Sigmoid colon (tissue), 7 donors: ENCODE measurements around the gene MAP3K8. TPM values are rescaled to one million over a fixed set of nuclear protein-coding genes. Genes with fewer than 3 reads are reported as not detected.
"Not testable (repeated sequence)": the region's sequence is repeated elsewhere in the genome, so short reads cannot be mapped to it uniquely, and the experiment has no call there.

Experiments
- DNase-seq: peaks from one replicate; pipeline ENCODE4 v3.0.0-alpha.2; 2019
- H3K27ac ChIP-seq, 4 donors: fragments of 200-600 bp; sonication (generic); one replicate each; pipeline ENCODE4 v1.5.1; 2016 to 2019; ENCODE audit warnings: mild to moderate bottlenecking in 1 of 4
- H3K27me3 ChIP-seq, 3 donors: fragments of 200-600 bp; sonication (generic); one replicate each; pipeline ENCODE4 v1.5.1; 2019; ENCODE audit warnings: mild to moderate bottlenecking in 1 of 3
- H3K36me3 ChIP-seq, 4 donors: fragments of 200-600 bp; sonication (generic); one replicate each; pipeline ENCODE4 v1.5.1; 2016 to 2019
- H3K4me1 ChIP-seq, 4 donors: fragments of 200-600 bp; sonication (generic); one replicate each; pipeline ENCODE4 v1.5.1; 2017 to 2019
- H3K4me3 ChIP-seq, 4 donors: fragments of 200-600 bp; sonication (generic); one replicate each; pipeline ENCODE4 v1.5.1; 2017 to 2019; ENCODE audit warnings: mild to moderate bottlenecking in 2 of 4, moderate library complexity in 1 of 4
- H3K9me3 ChIP-seq, 4 donors: fragments of 200-600 bp in 3 of 4; sonication (generic) in 3 of 4; one replicate each; pipeline versions ENCODE4 v1.5.1 to v1.6.1; 2013 to 2019
- EP300 ChIP-seq, 4 donors: sonication (generic); formaldehyde crosslinking; IDR thresholded peaks; one replicate each; pipeline ENCODE4 v1.6.1; 2017; ENCODE audit warnings: antibody characterized with exemption in 4 of 4
- POLR2A ChIP-seq, 2 donors: fragments of 450-650 bp; IDR thresholded peaks; one replicate each; pipeline ENCODE4 v1.6.1; 2016; ENCODE audit warnings: antibody characterized with exemption in 2 of 2, mild to moderate bottlenecking in 2 of 2, moderate library complexity in 2 of 2
- POLR2AphosphoS5 ChIP-seq, 4 donors: sonication (generic); formaldehyde crosslinking; IDR thresholded peaks; one replicate each; pipeline ENCODE4 v1.6.1; 2017; ENCODE audit warnings: antibody characterized with exemption in 4 of 4
- WGBS, 2 donors: extraction: QIAGEN DNeasy Blood & Tissue Kit; methylation state at CpG; one replicate each; pipeline ENCODE4 v1.1.7; 2013; 5-methylcytosine and 5-hydroxymethylcytosine counted together
- intact Hi-C: fragments of 100-400 bp; cut with DNase I; formaldehyde crosslinking; loops from one replicate; pipeline ENCODE4 v1.15.1; 2023
- polyA plus RNA-seq, 3 donors: library from polyadenylated mRNA; stranded (reverse); fragments of 200-250 nt; gene quantifications; one replicate each; pipeline ENCODE4 v1.2.3, GENCODE V29; 2013
- total RNA-seq, 4 donors: library from RNA; depleted of rRNA; stranded (reverse); fragments of >200 nt; gene quantifications; one replicate each; pipeline ENCODE4 v1.1.0, GENCODE V29; 2016
- TF ChIP-seq, protein P1 (sequence below), 4 experiments: fragments of 450-650 bp in 3 of 4; fragments of 200-600 bp in 1 of 4; IDR thresholded peaks; one replicate each; pipeline ENCODE4 v1.5.1; 2016 to 2019; ENCODE audit warnings: antibody characterized with exemption in 4 of 4, mild to moderate bottlenecking in 3 of 4, moderate library complexity in 2 of 4
- donor health status: healthy with polysubstance abuse.
- donor health status: Bipolar disorder and iron deficiency.
- donor health status: healthy.

The MAP3K8 gene
- total and polyA plus RNA-seq, 7 donors, result 6.0 to 66.5 (median 16.9) TPM

DNA sequence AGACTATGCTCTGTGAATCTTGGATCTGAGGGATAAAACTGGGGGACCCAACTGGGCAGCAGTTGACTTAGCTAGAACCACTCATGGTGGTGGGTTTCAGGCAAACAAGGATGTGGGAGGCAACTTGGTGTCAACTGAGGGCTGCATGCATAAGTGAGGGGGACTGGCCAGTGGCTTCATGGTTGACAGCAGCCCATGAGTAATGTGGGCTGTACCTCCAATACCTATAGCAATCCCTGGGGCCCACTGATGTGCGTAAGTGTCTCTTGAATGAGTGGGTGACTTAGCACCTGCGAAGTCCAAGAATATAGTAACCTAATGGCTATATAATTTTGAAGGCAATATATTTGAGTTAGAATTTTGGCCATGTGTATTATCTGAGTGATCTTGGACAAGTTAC lies 13.7 kb upstream of the MAP3K8 start:
- 86 to 98% methylated on average over 2 of the region's 2 CpGs for WGBS, 2 donors
- Histone ChIP-seq H3K4me3 (no peak overlapping the region), H3K9me3 (no peaks in the 10 kb centered on the region), H3K27me3 (no peaks in the 10 kb centered on the region), H3K4me1 (no peaks in the 10 kb centered on the region), H3K27ac (no peak overlapping the region), H3K36me3 (no peaks in the 10 kb centered on the region)
- DNase-seq, result no peak
- intact Hi-C loops, result no loop called here
- TF ChIP-seq POLR2A (IDR thresholded peaks at IDR 0.05) (no peak), POLR2AphosphoS5 (IDR thresholded peaks at IDR 0.05) (no peak), EP300 (IDR thresholded peaks at IDR 0.05) (no peak)
- TF ChIP-seq, protein P1, sequence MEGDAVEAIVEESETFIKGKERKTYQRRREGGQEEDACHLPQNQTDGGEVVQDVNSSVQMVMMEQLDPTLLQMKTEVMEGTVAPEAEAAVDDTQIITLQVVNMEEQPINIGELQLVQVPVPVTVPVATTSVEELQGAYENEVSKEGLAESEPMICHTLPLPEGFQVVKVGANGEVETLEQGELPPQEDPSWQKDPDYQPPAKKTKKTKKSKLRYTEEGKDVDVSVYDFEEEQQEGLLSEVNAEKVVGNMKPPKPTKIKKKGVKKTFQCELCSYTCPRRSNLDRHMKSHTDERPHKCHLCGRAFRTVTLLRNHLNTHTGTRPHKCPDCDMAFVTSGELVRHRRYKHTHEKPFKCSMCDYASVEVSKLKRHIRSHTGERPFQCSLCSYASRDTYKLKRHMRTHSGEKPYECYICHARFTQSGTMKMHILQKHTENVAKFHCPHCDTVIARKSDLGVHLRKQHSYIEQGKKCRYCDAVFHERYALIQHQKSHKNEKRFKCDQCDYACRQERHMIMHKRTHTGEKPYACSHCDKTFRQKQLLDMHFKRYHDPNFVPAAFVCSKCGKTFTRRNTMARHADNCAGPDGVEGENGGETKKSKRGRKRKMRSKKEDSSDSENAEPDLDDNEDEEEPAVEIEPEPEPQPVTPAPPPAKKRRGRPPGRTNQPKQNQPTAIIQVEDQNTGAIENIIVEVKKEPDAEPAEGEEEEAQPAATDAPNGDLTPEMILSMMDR (IDR thresholded peaks at IDR 0.05), result no peak

DNA sequence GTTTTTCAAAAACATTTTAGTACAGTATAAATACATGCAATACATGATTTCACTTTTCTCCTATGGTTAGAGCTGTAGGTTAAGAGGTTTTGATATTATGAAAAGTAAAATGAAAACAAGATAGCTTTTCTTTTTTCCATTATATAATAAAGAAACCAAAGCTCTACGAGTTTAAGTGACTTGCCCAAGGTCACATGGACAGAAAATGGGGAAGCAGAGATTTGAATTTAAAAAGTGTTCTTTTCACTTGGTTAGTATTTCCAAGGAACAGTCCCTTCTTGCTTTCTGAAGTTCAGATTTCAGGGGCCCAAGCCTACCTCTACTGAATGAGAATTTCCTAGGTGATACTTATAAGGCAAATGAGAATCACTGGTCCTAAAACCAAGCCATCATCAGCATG lies 13.2 kb upstream of the MAP3K8 start:
- Histone ChIP-seq H3K9me3 (no peaks in the 10 kb centered on the region), H3K36me3 (no peaks in the 10 kb centered on the region), H3K27ac (no peak overlapping the region), H3K27me3 (no peaks in the 10 kb centered on the region), H3K4me1 (no peaks in the 10 kb centered on the region), H3K4me3 (no peak overlapping the region)
- DNase-seq, result no peak
- 54 to 77% methylated on average over 1 of the region's 1 CpG for WGBS, 2 donors
- TF ChIP-seq POLR2A (IDR thresholded peaks at IDR 0.05), result no peak
- no peak for TF ChIP-seq POLR2AphosphoS5 (IDR thresholded peaks at IDR 0.05)
- TF ChIP-seq, protein P1 (IDR thresholded peaks at IDR 0.05), result no peak
- TF ChIP-seq EP300 (IDR thresholded peaks at IDR 0.05), result no peak
- intact Hi-C loops, result no loop called here

DNA sequence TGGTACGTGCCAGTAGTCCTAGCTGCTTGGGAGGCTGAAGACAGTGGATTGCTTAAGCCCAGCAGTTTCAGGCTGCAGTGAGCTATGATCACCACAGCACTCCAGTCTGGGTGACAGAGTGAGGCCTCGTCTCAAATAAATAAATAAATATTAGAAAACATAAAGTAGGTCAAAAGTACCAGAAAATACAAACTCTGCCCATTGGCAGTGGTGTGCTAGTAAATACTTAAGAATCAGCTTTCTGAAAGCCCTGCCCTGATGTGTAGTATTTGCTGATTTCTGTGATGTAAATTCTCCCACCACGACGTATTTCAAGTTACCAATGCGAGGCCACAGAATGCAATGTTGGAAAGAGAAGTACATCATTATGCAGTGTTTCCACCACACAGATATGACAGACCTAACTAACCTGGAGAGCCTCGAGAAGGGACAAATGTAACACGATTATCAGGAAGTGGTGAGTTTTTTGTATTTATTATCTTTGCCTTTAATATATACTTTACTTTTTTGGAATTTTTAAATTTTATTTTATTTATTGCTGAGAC lies 11.8 kb upstream of the MAP3K8 start:
- WGBS, 2 donors, result 79 to 90% methylated on average over 7 of the region's 7 CpGs
- no peak overlapping the region for H3K4me3 ChIP-seq
- TF ChIP-seq POLR2AphosphoS5 (IDR thresholded peaks at IDR 0.05) (no peak), POLR2A (IDR thresholded peaks at IDR 0.05) (no peak), EP300 (IDR thresholded peaks at IDR 0.05) (no peak)
- TF ChIP-seq, protein P1 (IDR thresholded peaks at IDR 0.05), result no peak
- intact Hi-C loops, result no loop called here
- H3K4me1 ChIP-seq, result no peaks in the 10 kb centered on the region
- no peaks in the 10 kb centered on the region for H3K9me3 ChIP-seq
- H3K27me3 ChIP-seq, result no peaks in the 10 kb centered on the region
- DNase-seq, result no peak
- H3K36me3 ChIP-seq, result no peaks in the 10 kb centered on the region
- peak overlapping the region in 2 of 4 donors; percentile 35 to 69 for H3K27ac ChIP-seq

DNA sequence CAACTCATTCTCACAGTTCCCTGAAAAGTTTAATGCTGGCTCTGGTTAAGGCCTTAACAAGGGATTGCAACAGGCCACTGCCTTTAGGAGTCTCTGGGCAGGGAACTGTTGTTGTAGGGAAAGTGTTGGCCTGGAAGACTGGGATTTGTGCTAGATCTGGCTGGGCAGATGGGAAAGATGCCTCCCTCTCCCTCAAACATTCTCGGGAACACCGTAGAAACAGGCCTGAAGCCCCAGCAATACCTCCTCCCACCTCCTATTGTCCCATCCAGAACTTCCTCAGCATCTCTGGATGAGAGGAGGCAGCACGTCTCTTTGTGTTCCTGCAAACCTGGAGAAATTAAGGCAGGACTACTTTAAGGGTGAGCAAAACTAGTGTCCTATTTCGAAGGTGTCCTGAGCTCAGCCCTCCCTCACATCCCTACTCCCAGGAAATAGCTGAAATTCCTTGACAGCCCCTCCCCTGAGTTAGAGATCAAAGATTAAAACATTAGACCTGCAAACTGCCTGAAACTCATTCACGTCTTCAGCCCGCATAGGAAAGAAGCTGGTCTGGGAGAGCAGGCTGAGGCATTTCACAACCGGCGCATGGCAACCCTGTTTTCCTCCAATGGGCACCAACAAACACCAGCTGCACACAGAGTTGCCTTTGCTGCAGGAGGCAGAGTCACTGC lies 10.9 kb upstream of the MAP3K8 start:
- Histone ChIP-seq H3K4me3 (no peak overlapping the region), H3K27ac (peak overlapping the region; percentile 28 to 69 (median 37)), H3K27me3 (no peaks in the 10 kb centered on the region), H3K4me1 (no peaks in the 10 kb centered on the region), H3K36me3 (no peaks in the 10 kb centered on the region), H3K9me3 (no peaks in the 10 kb centered on the region)
- TF ChIP-seq POLR2AphosphoS5 (IDR thresholded peaks at IDR 0.05) (no peak), EP300 (IDR thresholded peaks at IDR 0.05) (no peak), POLR2A (IDR thresholded peaks at IDR 0.05) (no peak)
- TF ChIP-seq, protein P1 (IDR thresholded peaks at IDR 0.05), result no peak
- 28 to 49% methylated on average over 8 of the region's 8 CpGs for WGBS, 2 donors
- intact Hi-C loops, result no loop called here
- peak; percentile 78 for DNase-seq

DNA sequence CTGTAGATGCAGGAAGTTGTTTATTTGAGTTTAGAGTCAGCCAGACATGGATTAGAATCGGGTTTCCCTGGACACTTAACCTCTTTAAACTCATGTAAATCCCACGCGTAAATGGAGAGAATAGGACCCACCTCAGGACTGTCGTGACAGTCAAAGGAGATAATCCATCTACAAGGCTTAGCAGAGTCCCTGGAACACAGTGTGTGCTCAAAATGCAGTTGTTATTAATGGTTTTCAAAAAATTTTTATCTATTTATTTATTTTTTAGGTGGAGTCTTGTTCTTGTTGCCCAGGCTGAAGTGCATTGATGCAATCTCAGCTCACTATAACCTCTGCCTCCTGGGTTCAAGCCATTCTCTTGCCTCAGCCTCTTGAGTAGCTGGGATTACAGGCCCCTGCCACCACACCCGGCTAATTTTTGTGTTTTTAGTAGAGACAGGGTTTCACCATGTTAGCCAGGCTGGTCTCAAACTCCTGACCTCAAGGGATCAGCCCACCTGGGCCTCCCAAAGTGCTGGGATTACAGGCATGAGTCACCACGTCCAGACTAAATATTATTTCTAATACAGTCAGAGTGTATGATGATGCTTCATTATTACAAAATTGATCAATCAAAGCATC lies 10.2 kb upstream of the MAP3K8 start:
- H3K4me1 ChIP-seq, H3K27me3 ChIP-seq, DNase-seq, H3K9me3 ChIP-seq, intact Hi-C loops, H3K36me3 ChIP-seq, H3K4me3 ChIP-seq: not testable (repeated sequence)
- H3K27ac ChIP-seq, result peak overlapping the region; percentile 28 to 69 (median 37)
- WGBS, 2 donors, result 46 to 58% methylated on average over 6 of the region's 6 CpGs
